H9 (cell line): ENCODE data around the gene ITPRIPL2. TPM values are rescaled to one million over a fixed set of nuclear protein-coding genes. Genes with fewer than 3 reads are reported as not detected.

ENCODE experiments used
- DNase-seq: peaks from one replicate; pipeline ENCODE4 v3.0.0-alpha.2; 2017
- H2AFZ ChIP-seq: one replicate; pipeline ENCODE4 v1.6.1; 2013; ENCODE audit warnings: mild to moderate bottlenecking, low read length, control low read depth, moderate library complexity
- H2AK5ac ChIP-seq: 2 replicates; pipeline ENCODE4 v1.6.1; 2013; ENCODE audit warnings: low read length, control low read depth, mixed read lengths; ENCODE audit not compliant: insufficient read length
- H2BK120ac ChIP-seq: one replicate; pipeline ENCODE4 v1.6.1; 2013; ENCODE audit warnings: low read depth, mild to moderate bottlenecking, low read length, control low read depth, inconsistent platforms; ENCODE audit not compliant: poor library complexity, severe bottlenecking
- H2BK12ac ChIP-seq: 2 replicates; pipeline ENCODE4 v1.6.1; 2013; ENCODE audit warnings: low read length, control low read depth, mixed read lengths, low read depth; ENCODE audit not compliant: insufficient read length
- H2BK15ac ChIP-seq: 2 replicates; pipeline ENCODE4 v1.6.1; 2013; ENCODE audit warnings: low read depth, low read length, control low read depth
- H2BK20ac ChIP-seq: one replicate; pipeline ENCODE4 v1.6.1; 2013; ENCODE audit warnings: low read depth, mild to moderate bottlenecking, low read length, control low read depth, inconsistent platforms; ENCODE audit not compliant: poor library complexity, severe bottlenecking
- H2BK5ac ChIP-seq: 2 replicates; pipeline ENCODE4 v1.6.1; 2013; ENCODE audit warnings: low read length, control low read depth, mixed read lengths; ENCODE audit not compliant: insufficient read length
- H3K14ac ChIP-seq: 2 replicates; pipeline ENCODE4 v1.6.1; 2013; ENCODE audit warnings: low read length, control low read depth; ENCODE audit not compliant: insufficient read depth
- H3K18ac ChIP-seq: 2 replicates; pipeline ENCODE4 v1.6.1; 2013; ENCODE audit warnings: low read depth, mild to moderate bottlenecking, mixed read lengths, low read length, control low read depth; ENCODE audit not compliant: insufficient read length
- H3K23ac ChIP-seq: 2 replicates; pipeline ENCODE4 v1.6.1; 2013; ENCODE audit warnings: low read length, control low read depth, mixed read lengths, low read depth; ENCODE audit not compliant: insufficient read length
- H3K23me2 ChIP-seq: 2 replicates; pipeline ENCODE4 v1.6.1; 2013; ENCODE audit warnings: low read depth, mild to moderate bottlenecking, mixed read lengths, low read length, control low read depth; ENCODE audit not compliant: insufficient read length, poor library complexity, severe bottlenecking
- H3K27ac ChIP-seq: 2 replicates; pipeline ENCODE4 v1.5.1; 2013; ENCODE audit warnings: low read length, control low read depth, mixed read lengths, low read depth; ENCODE audit not compliant: insufficient read length
- H3K27me3 ChIP-seq: 2 replicates; pipeline ENCODE4 v1.6.1; 2013; ENCODE audit warnings: low read length, control low read depth, inconsistent platforms; ENCODE audit not compliant: insufficient read depth
- H3K4ac ChIP-seq: 2 replicates; pipeline ENCODE4 v1.6.1; 2013; ENCODE audit warnings: low read depth, mild to moderate bottlenecking, control low read depth, inconsistent platforms, low read length, moderate library complexity
- H3K4me1 ChIP-seq: 2 replicates; pipeline ENCODE4 v1.6.1; 2013; ENCODE audit warnings: low read length, control low read depth, inconsistent platforms; ENCODE audit not compliant: insufficient read depth
- H3K4me2 ChIP-seq: 2 replicates; pipeline ENCODE4 v1.6.1; 2013; ENCODE audit warnings: low read length, control low read depth, mixed read lengths; ENCODE audit not compliant: insufficient read length, insufficient read depth
- H3K56ac ChIP-seq: 2 replicates; pipeline ENCODE4 v1.6.1; 2013; ENCODE audit warnings: low read depth, mild to moderate bottlenecking, mixed read lengths, low read length, control low read depth; ENCODE audit not compliant: insufficient read length
- H3K79me1 ChIP-seq: 2 replicates; pipeline ENCODE4 v1.6.1; 2013; ENCODE audit warnings: low read depth, mild to moderate bottlenecking, moderate library complexity, low read length, control low read depth, inconsistent platforms; ENCODE audit not compliant: insufficient read depth, poor library complexity, severe bottlenecking
- H3K79me2 ChIP-seq: 2 replicates; pipeline ENCODE4 v1.6.1; 2013; ENCODE audit warnings: low read length, control low read depth, inconsistent platforms; ENCODE audit not compliant: insufficient read depth
- H3K9ac ChIP-seq: 2 replicates; pipeline ENCODE4 v1.6.1; 2013; ENCODE audit warnings: low read length, control low read depth, mixed read lengths; ENCODE audit not compliant: insufficient read length; ENCODE audit errors: extremely low read depth
- H3K9me3 ChIP-seq: one replicate; pipeline ENCODE4 v1.6.1; 2013; ENCODE audit warnings: low read depth, low read length, inconsistent platforms; ENCODE audit not compliant: control insufficient read depth
- H3T11ph ChIP-seq: one replicate; pipeline ENCODE4 v1.6.1; 2013; ENCODE audit warnings: mild to moderate bottlenecking, low read length, control low read depth, inconsistent platforms
- H4K20me1 ChIP-seq: one replicate; pipeline ENCODE4 v1.6.1; 2013; ENCODE audit not compliant: control insufficient read depth, insufficient read length, insufficient read depth
- H4K5ac ChIP-seq: 2 replicates; pipeline ENCODE4 v1.6.1; 2013; ENCODE audit warnings: low read depth, mild to moderate bottlenecking, mixed read lengths, low read length, control low read depth; ENCODE audit not compliant: insufficient read length
- H4K8ac ChIP-seq: replicated peaks from 2 replicates; pipeline ENCODE4 v1.6.1; 2013; ENCODE audit warnings: low read length, control low read depth, mixed read lengths, low read depth; ENCODE audit not compliant: insufficient read length
- H4K91ac ChIP-seq: 2 replicates; pipeline ENCODE4 v1.6.1; 2013; ENCODE audit warnings: low read depth, mild to moderate bottlenecking, moderate library complexity, mixed read lengths, low read length, control low read depth; ENCODE audit not compliant: insufficient read length
- H3K27ac Mint-ChIP-seq, 3 experiments: 2 replicates in 2 of 3; 3 replicates in 1 of 3; pipeline ENCODE4 v1.8.0; 2020 to 2021; ENCODE audit warnings: mixed read lengths in 3 of 3, mild to moderate bottlenecking in 1 of 3, moderate library complexity in 1 of 3
- H3K27me3 Mint-ChIP-seq: 2 replicates; pipeline ENCODE4 v1.8.0; 2021; ENCODE audit warnings: low read depth, mild to moderate bottlenecking, moderate library complexity, mixed read lengths
- H3K36me3 Mint-ChIP-seq, 3 experiments: 2 replicates in 2 of 3; 3 replicates in 1 of 3; pipeline ENCODE4 v1.8.0; 2020 to 2021; ENCODE audit warnings: low read depth in 3 of 3, mixed read lengths in 3 of 3; ENCODE audit not compliant: insufficient read depth in 1 of 3
- H3K4me1 Mint-ChIP-seq, 2 experiments: 2 replicates each; pipeline ENCODE4 v1.8.0; 2020; ENCODE audit warnings: mixed read lengths in 2 of 2
- H3K4me3 Mint-ChIP-seq, 2 experiments: 2 replicates in 1 of 2; 3 replicates in 1 of 2; pipeline ENCODE4 v1.8.0; 2020 to 2021; ENCODE audit warnings: mild to moderate bottlenecking in 2 of 2, mixed read lengths in 2 of 2, moderate library complexity in 1 of 2
- H3K9me3 Mint-ChIP-seq, 2 experiments: 2 replicates in 1 of 2; 3 replicates in 1 of 2; pipeline ENCODE4 v1.8.0; 2020; ENCODE audit warnings: mild to moderate bottlenecking in 2 of 2, mixed read lengths in 2 of 2, moderate library complexity in 1 of 2
- CTCF ChIP-seq: fragments of 200-600 bp; sonication (generic); conservative IDR thresholded peaks from 3 replicates; pipeline ENCODE4 v1.8.0; 2021; ENCODE audit warnings: antibody characterized with exemption, mild to moderate bottlenecking
- WGBS: extraction: QIAGEN DNeasy Blood & Tissue Kit; methylation state at CpG from one replicate; pipeline ENCODE4 v1.1.7; 2013; ENCODE audit warnings: missing lambda C conversion rate, low lambda C conversion rate, mixed read lengths; ENCODE audit not compliant: insufficient read length; ENCODE audit errors: extremely low coverage; 5-methylcytosine and 5-hydroxymethylcytosine counted together
- total RNA-seq: library from RNA; stranded (reverse); gene quantifications from 2 replicates; pipeline ENCODE4 v1.2.1, GENCODE V29; 2021

ITPRIPL2 gene
- total RNA-seq, 1 experiment from 2014 or later = 9.1 TPM

GRCh38 chr16:19136549-19137196 lies 22.9 kb downstream of the ITPRIPL2 start:
- no peaks in the 10 kb centered on the region for H3K79me1 ChIP-seq
- H3K27me3 ChIP-seq = no peaks in the 10 kb centered on the region
- no CpG with 5 or more reads among the region's 10 CpGs for WGBS
- peaks cover 3% of the 10 kb centered on the region for H3K23me2 ChIP-seq
- no peak overlapping the region for H3T11ph ChIP-seq
- H2BK12ac ChIP-seq = no peak overlapping the region
- no peak overlapping the region for H2BK5ac ChIP-seq
- peaks cover 3% of the 10 kb centered on the region; the same call in 1 of the 2 replicates for H3K4me1 ChIP-seq
- H3K27ac ChIP-seq = no peak overlapping the region
- H2BK20ac ChIP-seq = no peak overlapping the region
- no peak overlapping the region for H3K4me2 ChIP-seq
- no peak overlapping the region for H4K91ac ChIP-seq
- H3K4ac ChIP-seq = no peak overlapping the region
- no peak overlapping the region for H2AK5ac ChIP-seq
- peaks cover 15 to 17% of the 10 kb centered on the region in 2 experiments for H3K4me1 Mint-ChIP-seq
- no peaks in the 10 kb centered on the region for H3K9me3 Mint-ChIP-seq
- no peaks in the 10 kb centered on the region for H3K79me2 ChIP-seq
- H3K56ac ChIP-seq = no peak overlapping the region
- H3K23ac ChIP-seq = no peak overlapping the region
- H3K27me3 Mint-ChIP-seq = peaks cover 1% of the 10 kb centered on the region; the same call in 1 of the 2 replicates
- no peak overlapping the region for H3K9ac ChIP-seq
- H3K27ac Mint-ChIP-seq = peak overlapping the region in 1 of 3 experiments; percentile 65; a peak in 1 of 7 replicates
- no peaks in the 10 kb centered on the region for H4K20me1 ChIP-seq
- no peaks in the 10 kb centered on the region for H3K36me3 Mint-ChIP-seq
- H2BK15ac ChIP-seq = no peak overlapping the region
- no peak overlapping the region for H2AFZ ChIP-seq
- no peak for TF ChIP-seq CTCF
- H4K8ac ChIP-seq = no peak overlapping the region
- H3K4me3 Mint-ChIP-seq = no peak overlapping the region
- H3K14ac ChIP-seq = no peak overlapping the region
- H3K18ac ChIP-seq = no peak overlapping the region
- DNase-seq = no peak
- no peaks in the 10 kb centered on the region for H3K9me3 ChIP-seq
- H4K5ac ChIP-seq = no peak overlapping the region
- no peak overlapping the region for H2BK120ac ChIP-seq
